K562 (cell line): ENCODE data around the gene FZD8. TPM values are rescaled to one million over a fixed set of nuclear protein-coding genes. Genes with fewer than 3 reads are reported as not detected.

ENCODE experiments used
- ATF1 ChIP-seq, 2 experiments: fragments of 450-650 bp in 1 of 2; IDR thresholded peaks; 2 replicates each; pipeline ENCODE4 v1.6.1; 2016; ENCODE audit warnings: missing compliant biosample characterization in 1 of 2, missing genetic modification characterization in 1 of 2
- CXXC5 ChIP-seq: fragments of 250-450 bp; sonication (Bioruptor Pico); IDR thresholded peaks from 2 replicates; pipeline ENCODE4 v1.8.0; 2022; ENCODE audit warnings: inconsistent platforms, mild to moderate bottlenecking, moderate library complexity
- E2F6 ChIP-seq, 2 experiments: IDR thresholded peaks; 2 replicates each; pipeline ENCODE4 v1.6.1; 2011; ENCODE audit warnings: borderline replicate concordance in 1 of 2, control low read depth in 1 of 2, low read depth in 1 of 2, low read length in 1 of 2, mild to moderate bottlenecking in 1 of 2, mixed read lengths in 1 of 2, moderate library complexity in 1 of 2; ENCODE audit not compliant: insufficient read depth in 1 of 2, insufficient read length in 1 of 2, poor library complexity in 1 of 2, severe bottlenecking in 1 of 2; ENCODE audit errors: extremely low read depth in 1 of 2
- ID3 ChIP-seq, 2 experiments: fragments of 250-450 bp in 1 of 2; fragments of 450-650 bp in 1 of 2; sonication (Bioruptor Pico) in 1 of 2; IDR thresholded peaks; 2 replicates each; pipeline versions ENCODE4 v1.6.1 to v1.8.0; 2016 to 2021; ENCODE audit warnings: mild to moderate bottlenecking in 2 of 2, moderate library complexity in 2 of 2, missing compliant biosample characterization in 1 of 2, missing genetic modification characterization in 1 of 2
- MGA ChIP-seq: fragments of 450-650 bp; IDR thresholded peaks from 2 replicates; pipeline ENCODE4 v1.6.1; 2016; ENCODE audit warnings: mild to moderate bottlenecking, moderate library complexity
- MTA2 ChIP-seq: fragments of 450-650 bp; IDR thresholded peaks from 2 replicates; pipeline ENCODE4 v1.6.1; 2016; ENCODE audit warnings: low read depth
- NR3C1 ChIP-seq: sonication (generic); formaldehyde crosslinking; IDR thresholded peaks from 2 replicates; pipeline ENCODE4 v1.8.1; 2022; ENCODE audit warnings: missing genetic modification reagents
- RBM25 ChIP-seq: fragments of 200-400 bp; formaldehyde crosslinking; IDR thresholded peaks from 2 replicates; pipeline ENCODE4 v1.6.1; 2018; ENCODE audit warnings: low read length, low read depth, moderate library complexity; ENCODE audit not compliant: severe bottlenecking
- RNF2 ChIP-seq: sonication (generic); IDR thresholded peaks from 2 replicates; pipeline ENCODE4 v1.6.1; 2016
- SLC30A9 ChIP-seq: fragments of 250-450 bp; sonication (Bioruptor Pico); IDR thresholded peaks from 2 replicates; pipeline ENCODE4 v1.8.0; 2022; ENCODE audit warnings: mild to moderate bottlenecking, moderate library complexity
- TFAP4 ChIP-seq: sonication (generic); formaldehyde crosslinking; IDR thresholded peaks from 2 replicates; pipeline ENCODE4 v1.8.0; 2022; ENCODE audit warnings: missing genetic modification reagents, mild to moderate bottlenecking, moderate library complexity, borderline replicate concordance
- polyA plus RNA-seq, 8 experiments: library from polyadenylated mRNA; depleted of rRNA in 4 of 8; stranded (reverse) in 5 of 8; unstranded in 3 of 8; fragments of >200 nt; fragmentation: Nextera tagmentation in 2 of 8; fragmentation: Illumina TruSeq in 1 of 8; extraction: Ambion mirVana in 2 of 8; extraction: Trizol in 1 of 8; gene quantifications; 2 replicates each; pipeline versions ENCODE4 v1.2.1 to v1.2.3, GENCODE V29; 2011 to 2014; ENCODE audit warnings: inconsistent platforms in 1 of 8, missing spikeins in 1 of 8
- total RNA-seq, 7 experiments: library from RNA; depleted of rRNA in 6 of 7; stranded (reverse); fragments of >200 nt in 6 of 7; fragmentation: Illumina TruSeq in 2 of 7; extraction: Trizol in 2 of 7; gene quantifications; 2 replicates each; pipeline versions ENCODE4 v1.2.1 to v1.2.3, GENCODE V29; 2011 to 2021; ENCODE audit warnings: low replicate concordance in 1 of 7

Gene FZD8
- total and polyA plus RNA-seq, 9 of the 15 experiments (the other 6 are each of a cell fraction or from before 2014, with no cell fraction given): 0.03 to 1.2 (median 0.16) TPM; not detected in 1

- TF ChIP-seq MGA: peak; percentile 90
- peak; percentile 86; the same call in 1 of the 2 replicates for TF ChIP-seq NR3C1 (CRISPR knock-in tag)
- TF ChIP-seq ATF1 (CRISPR knock-in tag; IDR thresholded peaks at IDR 0.05): no peak
- no peak for TF ChIP-seq ATF1 (tag; IDR thresholded peaks at IDR 0.05)
- TF ChIP-seq SLC30A9 (CRISPR knock-in tag): no peak
- 0 out of 2 replicates have a peak, but pooled peaks have one; percentile 39 for TF ChIP-seq RNF2
- peak; percentile 92 to 97 for TF ChIP-seq E2F6 (IDR thresholded peaks at IDR 0.05; ENCODE audit: borderline replicate concordance in 1 of 2, extremely low read depth in 1 of 2, insufficient read depth in 1 of 2, insufficient read length in 1 of 2, low read depth in 1 of 2, low read length in 1 of 2, poor library complexity in 1 of 2, severe bottlenecking in 1 of 2)
- TF ChIP-seq ID3 (CRISPR knock-in tag; IDR thresholded peaks at IDR 0.05): no peak
- TF ChIP-seq ID3 (tag; IDR thresholded peaks at IDR 0.05): no peak
- TF ChIP-seq TFAP4 (CRISPR knock-in tag): peak; percentile 28; the same call in 1 of the 2 replicates
- no peak for TF ChIP-seq MTA2
- no peak for TF ChIP-seq RBM25
- peak; percentile 64; the same call in 1 of the 2 replicates for TF ChIP-seq CXXC5 (CRISPR knock-in tag)
Measured at GRCh38 chr10:35640951-35641675, 983 bp downstream of the FZD8 start (continued).
